Stimulated activated CD8-positive, alpha-beta memory T cell treated with anti-CD3 and anti-CD28 coated beads, Interleukin-4, amount 100 ng/mL, for 24 hours (primary cell): ENCODE measurements around the gene BBX.
"Not testable (repeated sequence)": the region's sequence is repeated elsewhere in the genome, so short reads cannot be mapped to it uniquely, and the experiment has no call there.

Experiments used
- DNase-seq: peaks from one replicate; pipeline ENCODE4 v3.0.0-alpha.2; 2020; ENCODE audit warnings: low read depth

BBX gene

GRCh38 chr3:107542665-107543064 is 19.9 kb downstream of the BBX start:
- DNase-seq: no peak

GRCh38 chr3:107543666-107544065 is 20.9 kb downstream of the BBX start:
- DNase-seq: no peak

DNA sequence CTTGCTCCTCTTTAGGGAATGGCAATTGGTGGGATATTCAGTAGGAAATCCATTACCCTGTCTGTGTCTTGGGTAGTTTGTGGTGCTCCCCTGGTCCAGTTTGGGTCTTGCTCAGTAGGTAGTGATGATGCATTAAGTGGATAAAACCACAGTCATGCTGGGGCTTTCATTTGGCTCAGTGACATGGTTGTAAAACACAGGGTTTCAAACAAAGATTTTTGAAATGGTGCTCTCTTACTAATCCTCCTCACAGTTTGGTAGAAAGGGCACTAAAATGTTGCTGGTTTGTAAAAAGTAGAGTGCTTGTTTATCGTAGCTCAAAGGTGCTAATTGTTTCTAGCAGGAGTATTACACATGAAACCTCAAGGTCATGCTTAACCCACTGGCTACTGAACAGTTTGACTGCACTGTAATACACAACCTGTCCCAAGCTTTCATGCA is 22.9 kb downstream of the BBX start:
- DNase-seq: no peak

DNA sequence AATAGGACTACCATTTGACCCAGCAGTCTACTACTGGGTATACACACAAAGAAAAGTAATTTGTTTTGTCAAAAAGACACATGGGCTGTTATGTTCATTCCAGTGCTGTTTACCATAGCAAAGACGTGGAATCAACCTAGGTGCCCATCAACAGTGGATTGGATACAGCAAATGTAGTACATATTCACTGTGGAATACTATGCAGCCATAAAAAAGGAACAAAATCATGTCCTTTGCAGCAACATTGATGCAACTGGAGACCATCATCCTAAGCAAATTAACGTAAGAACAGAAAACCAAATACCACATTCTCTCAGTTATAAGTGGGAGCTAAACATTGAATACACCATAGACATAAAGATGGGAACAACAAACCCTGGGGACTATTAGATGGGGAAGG is 25.8 kb downstream of the BBX start:
- DNase-seq: no peak

DNA sequence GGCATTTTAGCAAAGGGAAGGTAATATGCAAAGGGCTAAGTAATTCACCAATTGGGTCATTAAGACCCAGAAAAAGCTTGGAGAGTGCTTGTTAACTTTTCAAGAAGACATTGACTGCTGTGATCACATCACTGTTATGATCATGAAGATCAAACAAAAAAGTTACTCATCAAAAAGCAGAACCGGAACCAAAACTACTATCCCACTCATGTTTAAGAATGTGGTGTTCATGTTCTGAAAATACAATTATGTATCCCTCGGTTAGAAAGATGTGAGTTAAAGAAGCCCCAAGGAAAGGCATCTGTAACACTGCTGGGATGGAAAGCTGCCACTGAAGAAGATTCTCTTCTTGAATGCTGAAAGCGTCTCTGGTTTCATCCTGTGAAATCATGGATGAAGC is 32.6 kb downstream of the BBX start:
- DNase-seq: no peak

- no peak for DNase-seq
Measured at GRCh38 chr3:107557743-107558142, 35.0 kb downstream of the BBX start.

DNA sequence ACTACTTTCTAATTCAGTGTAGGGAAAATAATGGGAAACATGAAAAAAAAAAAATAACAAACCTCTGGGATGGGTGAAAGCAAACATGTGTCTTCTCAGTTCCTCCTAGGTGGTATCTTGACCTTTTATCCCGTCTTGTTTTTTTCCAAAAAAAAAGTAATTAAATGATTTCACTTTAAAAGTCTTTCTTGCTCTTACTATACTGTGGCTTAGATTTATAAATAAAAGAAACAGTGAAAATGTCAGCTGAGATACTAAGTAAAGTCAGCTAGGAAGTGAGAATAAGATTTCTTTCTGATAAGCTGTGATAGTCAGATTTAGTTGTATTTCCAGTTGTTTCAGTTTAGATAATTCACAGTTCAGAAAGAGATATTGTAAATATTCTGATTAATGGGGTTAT is 37.4 kb downstream of the BBX start:
- DNase-seq: no peak

GRCh38 chr3:107561980-107562379 is 39.2 kb downstream of the BBX start:
- no peak for DNase-seq

GRCh38 chr3:107562969-107563529 is 40.3 kb downstream of the BBX start:
- no peak for DNase-seq

GRCh38 chr3:107565244-107565643 is 42.5 kb downstream of the BBX start:
- not testable (repeated sequence) for DNase-seq

DNA sequence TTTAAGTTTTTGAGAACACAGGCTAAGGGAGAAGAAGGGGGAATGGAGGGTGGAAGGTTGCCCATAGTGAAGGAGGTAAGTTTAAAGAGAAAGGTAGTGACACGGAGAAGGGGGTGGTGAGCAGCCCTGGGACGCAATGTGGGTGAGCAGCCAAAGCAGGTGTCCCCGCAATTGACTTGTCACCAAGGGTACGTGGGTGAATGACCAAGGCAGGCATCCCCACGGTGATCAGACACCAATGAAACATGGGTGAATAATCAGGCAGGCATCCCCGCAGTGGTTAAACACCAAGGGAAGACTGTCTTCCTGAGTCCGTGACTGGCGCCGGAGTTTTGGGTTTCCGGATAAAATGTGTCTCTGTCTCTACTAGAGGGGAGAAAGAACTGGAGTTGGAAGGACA is 48.3 kb downstream of the BBX start:
- DNase-seq: not testable (repeated sequence)

GRCh38 chr3:107571492-107571891 is 48.7 kb downstream of the BBX start:
- DNase-seq: not testable (repeated sequence)

- DNase-seq: no peak
Measured at GRCh38 chr3:107574650-107575049, 51.9 kb downstream of the BBX start.

- no peak for DNase-seq
Measured at GRCh38 chr3:107578091-107578490, 55.3 kb downstream of the BBX start.

- DNase-seq: no peak
Measured at GRCh38 chr3:107578523-107578922, 55.8 kb downstream of the BBX start.

GRCh38 chr3:107579371-107579770 is 56.6 kb downstream of the BBX start:
- DNase-seq: no peak

GRCh38 chr3:107581230-107581629 is 58.5 kb downstream of the BBX start:
- DNase-seq: no peak

GRCh38 chr3:107588217-107588616 is 65.5 kb downstream of the BBX start:
- DNase-seq: no peak

GRCh38 chr3:107589454-107589853 is 66.7 kb downstream of the BBX start:
- DNase-seq: no peak

GRCh38 chr3:107590786-107591185 is 68.0 kb downstream of the BBX start:
- no peak for DNase-seq

DNA sequence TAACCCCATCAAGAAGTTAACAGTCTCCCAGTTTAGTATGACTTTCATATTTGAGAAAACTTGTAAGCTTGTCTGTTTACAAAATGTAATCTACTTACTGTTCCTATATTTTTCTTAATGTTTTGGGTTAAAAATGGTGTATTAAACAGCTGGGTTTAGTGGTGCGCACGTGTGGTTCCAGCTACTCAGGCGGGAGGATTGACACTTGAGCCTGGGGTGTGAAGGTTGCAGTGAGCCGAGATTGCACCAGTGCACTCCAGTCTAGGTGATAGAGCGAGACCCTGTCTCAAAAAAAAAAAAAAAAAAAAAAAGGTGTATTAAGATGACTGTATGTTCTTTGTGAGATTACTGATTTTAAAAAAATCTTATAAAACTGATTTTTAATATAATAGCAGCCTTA is 69.3 kb downstream of the BBX start:
- DNase-seq: no peak

DNA sequence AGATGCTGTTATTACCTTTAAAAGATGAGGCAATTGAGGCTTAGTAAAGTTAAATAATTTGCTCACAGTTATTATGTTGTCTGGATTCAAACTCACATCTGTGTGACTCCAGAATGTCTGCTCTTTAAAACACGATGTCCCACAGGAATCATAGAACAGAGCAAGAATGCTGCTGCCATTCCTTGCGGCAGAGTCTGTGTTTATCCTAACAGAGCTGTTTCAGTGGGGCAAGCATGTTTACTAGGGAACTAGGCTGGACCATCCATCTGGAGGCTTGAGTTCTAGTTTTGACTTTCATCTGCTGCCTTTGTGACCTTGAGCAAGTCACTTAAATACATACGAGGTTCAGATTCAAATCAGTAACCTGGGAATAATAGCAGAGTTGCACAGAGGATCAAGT is 72.1 kb downstream of the BBX start:
- no peak for DNase-seq

- no peak for DNase-seq
Measured at GRCh38 chr3:107596639-107597038, 73.9 kb downstream of the BBX start.

DNA sequence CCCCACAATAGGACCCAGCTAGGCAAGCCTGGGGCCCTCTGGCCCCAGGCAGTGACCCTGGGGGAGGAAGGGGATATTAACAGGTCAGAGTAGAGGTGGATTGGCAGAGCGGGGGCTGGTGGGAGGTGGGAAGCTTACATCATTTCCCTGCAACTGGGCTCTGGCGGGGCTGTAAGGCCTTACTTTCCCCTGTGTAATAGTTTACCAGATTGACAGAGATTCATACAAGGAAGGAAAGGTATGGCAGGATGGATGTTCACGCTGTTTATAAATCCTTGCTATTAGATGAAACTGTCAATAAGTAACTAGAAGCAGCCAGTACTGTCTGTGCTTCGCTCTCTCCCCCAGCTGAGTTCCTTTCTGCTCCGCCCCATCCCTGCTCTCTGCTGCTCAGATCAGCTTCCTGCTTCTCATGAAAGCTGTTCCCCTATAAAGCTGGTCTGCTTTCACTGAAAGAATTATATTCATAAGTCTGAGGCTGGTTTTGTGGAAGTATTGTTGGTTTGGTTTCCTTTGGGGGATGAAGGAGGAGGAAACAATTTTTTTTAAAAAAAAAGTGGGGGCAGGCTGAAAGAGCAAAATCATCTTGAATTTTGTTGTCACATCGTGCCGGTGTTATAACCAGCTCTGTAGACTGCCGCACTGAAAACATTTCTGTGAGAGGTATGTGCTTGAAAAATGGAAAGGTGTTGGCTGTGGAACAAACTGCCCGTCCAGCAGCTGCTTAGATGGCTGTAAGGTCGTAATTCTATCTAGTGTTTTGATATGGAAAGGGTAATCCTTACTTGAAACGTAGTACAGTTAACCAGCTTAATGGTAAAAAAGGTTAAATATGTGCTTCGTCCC is 76.4 kb downstream of the BBX start:
- peak; percentile 11 for DNase-seq
